ENCODE data around the gene CAMTA1. TPM values are rescaled to one million over a fixed set of nuclear protein-coding genes. Genes with fewer than 3 reads are reported as not detected.

The CAMTA1 gene
- total and polyA plus RNA-seq, 8 donors: 13.0 to 54.2 (median 23.6) TPM

GRCh38 chr1:7350804-7351203, 565.5 kb downstream of the CAMTA1 start:
- no peaks in the 10 kb centered on the region for H3K4me1 ChIP-seq
- ATAC-seq (no peak), FAIRE-seq (no peak), DNase-seq (no peak)
- no peaks in the 10 kb centered on the region for H3K9me3 ChIP-seq
- no peaks in the 10 kb centered on the region for H3K27me3 ChIP-seq
- WGBS, 2 donors: 83 to 87% methylated on average over 8 of the region's 8 CpGs
- H3K27ac ChIP-seq: no peak overlapping the region
- H3K36me3 ChIP-seq: no peaks in the 10 kb centered on the region
- no peak for TF ChIP-seq CTCF (IDR thresholded peaks at IDR 0.05)
- H3K4me3 ChIP-seq: no peak overlapping the region
- intact Hi-C loops (cut with DNase I): no loop called here

DNA sequence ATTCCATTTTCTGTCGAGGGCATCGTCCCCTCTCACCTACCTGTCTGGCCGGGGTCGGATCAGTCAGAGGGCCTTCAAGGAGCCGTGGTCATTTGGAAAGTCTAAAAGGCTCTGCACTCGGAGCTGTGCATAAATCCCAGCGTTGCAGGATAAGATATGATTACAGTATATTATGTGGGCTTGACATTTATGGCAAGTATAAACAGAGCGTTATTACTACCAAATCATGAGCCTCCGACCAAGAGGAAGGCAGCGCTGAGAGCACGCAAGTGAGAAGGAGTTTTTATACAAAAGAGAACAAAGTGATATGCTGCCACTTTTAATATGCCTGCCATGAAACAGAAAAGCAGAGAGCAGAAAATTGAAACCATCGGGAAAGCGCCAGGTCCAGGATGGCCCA, 566.4 kb downstream of the CAMTA1 start:
- Histone ChIP-seq H3K27me3 (no peaks in the 10 kb centered on the region), H3K9me3 (no peaks in the 10 kb centered on the region), H3K27ac (no peak overlapping the region), H3K4me3 (no peak overlapping the region), H3K36me3 (no peaks in the 10 kb centered on the region), H3K4me1 (no peaks in the 10 kb centered on the region)
- TF ChIP-seq CTCF (IDR thresholded peaks at IDR 0.05): no peak
- WGBS, 2 donors: 78 to 79% methylated on average over 13 of the region's 13 CpGs
- no peak for FAIRE-seq
- DNase-seq: no peak
- intact Hi-C loops (cut with DNase I): no loop called here
- no peak for ATAC-seq

DNA sequence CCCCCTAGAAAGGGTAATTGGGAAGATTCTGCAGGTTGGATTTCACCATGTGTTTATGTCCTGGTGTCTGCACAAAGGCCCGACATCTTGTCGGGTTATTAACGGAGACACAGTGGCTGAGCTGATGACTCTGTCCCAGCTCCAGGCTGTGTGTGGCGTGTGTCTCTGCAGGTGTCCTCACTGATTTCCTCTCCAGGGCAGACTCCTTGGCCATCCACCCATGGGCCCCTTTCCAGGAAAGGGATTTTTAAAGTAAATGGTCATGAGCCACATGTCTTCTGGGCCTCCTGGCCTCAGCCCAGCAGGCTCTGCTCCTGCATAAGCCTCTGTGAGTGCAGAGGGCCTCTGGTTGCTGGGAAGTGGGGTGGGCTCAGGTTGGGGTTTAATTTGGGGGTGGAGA, 567.1 kb downstream of the CAMTA1 start:
- intact Hi-C loops (cut with DNase I): no loop called here
- no peak overlapping the region for H3K27ac ChIP-seq
- H3K4me1 ChIP-seq: no peaks in the 10 kb centered on the region
- TF ChIP-seq CTCF (IDR thresholded peaks at IDR 0.05): no peak
- FAIRE-seq (no peak), DNase-seq (no peak), ATAC-seq (no peak)
- no peaks in the 10 kb centered on the region for H3K9me3 ChIP-seq
- H3K4me3 ChIP-seq: no peak overlapping the region
- 90 to 91% methylated on average over 4 of the region's 4 CpGs for WGBS, 2 donors
- no peaks in the 10 kb centered on the region for H3K36me3 ChIP-seq
- no peaks in the 10 kb centered on the region for H3K27me3 ChIP-seq

DNA sequence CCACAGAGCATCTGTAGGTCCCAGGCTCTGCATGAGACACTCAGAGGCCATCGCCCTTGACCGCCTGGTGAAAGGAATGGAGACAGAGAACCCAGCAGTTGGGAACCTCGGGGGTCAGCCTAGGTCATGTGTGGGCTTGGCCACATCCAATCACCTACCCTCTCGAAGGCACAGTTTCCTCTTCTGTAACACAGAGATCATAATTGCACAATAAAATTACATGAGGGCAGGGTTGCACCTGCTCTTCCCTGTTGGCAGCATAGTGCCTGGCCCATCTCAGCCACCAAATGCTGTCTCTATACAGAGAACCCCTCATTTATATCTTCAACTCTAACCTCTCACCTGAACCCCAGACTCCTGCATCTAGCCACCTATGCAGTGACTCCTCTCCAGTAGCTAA, 567.7 kb downstream of the CAMTA1 start:
- FAIRE-seq (no peak), DNase-seq (no peak), ATAC-seq (no peak)
- WGBS, 2 donors: 77 to 85% methylated on average over 4 of the region's 4 CpGs
- no peak for TF ChIP-seq CTCF (IDR thresholded peaks at IDR 0.05)
- Histone ChIP-seq H3K27me3 (no peaks in the 10 kb centered on the region), H3K4me1 (no peaks in the 10 kb centered on the region), H3K4me3 (no peak overlapping the region), H3K27ac (no peak overlapping the region), H3K36me3 (no peaks in the 10 kb centered on the region), H3K9me3 (no peaks in the 10 kb centered on the region)
- intact Hi-C loops (cut with DNase I): no loop called here

GRCh38 chr1:7355646-7356045, 570.4 kb downstream of the CAMTA1 start:
- intact Hi-C loops (cut with DNase I): no loop called here
- FAIRE-seq: no peak
- WGBS, 2 donors: 93 to 94% methylated on average over 2 of the region's 2 CpGs
- Histone ChIP-seq H3K4me3 (no peak overlapping the region), H3K9me3 (no peaks in the 10 kb centered on the region), H3K27ac (no peak overlapping the region), H3K27me3 (no peaks in the 10 kb centered on the region), H3K36me3 (no peaks in the 10 kb centered on the region), H3K4me1 (no peaks in the 10 kb centered on the region)
- TF ChIP-seq CTCF (IDR thresholded peaks at IDR 0.05): no peak
- ATAC-seq: no peak
- no peak for DNase-seq
